GM23338 (cell line): ENCODE data around the gene RYR3. TPM values are rescaled to one million over a fixed set of nuclear protein-coding genes. Genes with fewer than 3 reads are reported as not detected.

Experiments
- ATAC-seq: fragments of 200-7000 bp; cut with Tn5 transposase; 3 replicates; pipeline ENCODE4 v1.9.1; 2020
- DNase-seq: peaks from one replicate; pipeline ENCODE4 v3.0.0-alpha.2; 2015; ENCODE audit warnings: low spot score
- H2AFZ ChIP-seq: fragments of 200-600 bp; sonication (generic); 2 replicates; pipeline ENCODE4 v1.8.0; 2016; ENCODE audit warnings: antibody characterized with exemption, mild to moderate bottlenecking, moderate library complexity
- H3F3A ChIP-seq: fragments of 200-600 bp; sonication (generic); replicated peaks from 2 replicates; pipeline ENCODE4 v1.8.0; 2017; ENCODE audit warnings: antibody characterized with exemption, mixed run types, low read depth
- H3K27ac ChIP-seq: fragments of 200-600 bp; sonication (generic); 2 replicates; pipeline ENCODE4 v1.6.1; 2016; ENCODE audit warnings: low read depth
- H3K27me3 ChIP-seq: fragments of 200-600 bp; sonication (generic); 2 replicates; pipeline ENCODE4 v1.8.0; 2016; ENCODE audit warnings: mild to moderate bottlenecking, mixed run types, moderate library complexity; ENCODE audit not compliant: insufficient read depth
- H3K36me3 ChIP-seq: fragments of 200-600 bp; sonication (generic); 2 replicates; pipeline ENCODE4 v1.8.0; 2016; ENCODE audit warnings: mild to moderate bottlenecking; ENCODE audit not compliant: insufficient read depth
- H3K4me1 ChIP-seq: fragments of 200-600 bp; sonication (generic); 2 replicates; pipeline ENCODE4 v1.8.0; 2016; ENCODE audit warnings: mild to moderate bottlenecking, moderate library complexity; ENCODE audit not compliant: insufficient read depth
- H3K4me2 ChIP-seq: fragments of 200-600 bp; sonication (generic); 2 replicates; pipeline ENCODE4 v1.7.1; 2017; ENCODE audit warnings: mixed run types
- H3K4me3 ChIP-seq: fragments of 200-600 bp; sonication (generic); 2 replicates; pipeline ENCODE4 v1.6.1; 2016; ENCODE audit warnings: mixed run types
- H3K79me2 ChIP-seq: fragments of 200-600 bp; sonication (generic); replicated peaks from 2 replicates; pipeline ENCODE4 v1.8.0; 2017; ENCODE audit warnings: mild to moderate bottlenecking; ENCODE audit not compliant: insufficient read depth
- H3K9me2 ChIP-seq: fragments of 200-600 bp; sonication (generic); 2 replicates; pipeline ENCODE4 v1.8.0; 2017; ENCODE audit not compliant: insufficient read depth
- H4K20me1 ChIP-seq: fragments of 200-600 bp; sonication (generic); replicated peaks from 2 replicates; pipeline ENCODE4 v1.8.0; 2017; ENCODE audit warnings: mild to moderate bottlenecking; ENCODE audit not compliant: insufficient read depth
- H3K27ac Mint-ChIP-seq: 2 replicates; pipeline ENCODE4 v1.8.0; 2020; ENCODE audit warnings: inconsistent platforms, mild to moderate bottlenecking, moderate library complexity, mixed read lengths
- H3K27me3 Mint-ChIP-seq: 3 replicates; pipeline ENCODE4 v1.8.0; 2022; ENCODE audit warnings: low read depth, mild to moderate bottlenecking, moderate library complexity, mixed read lengths, inconsistent platforms; ENCODE audit not compliant: insufficient read depth, poor library complexity
- H3K36me3 Mint-ChIP-seq: 3 replicates; pipeline ENCODE4 v1.8.0; 2021; ENCODE audit warnings: low read depth, mild to moderate bottlenecking, inconsistent platforms, moderate library complexity, mixed read lengths
- H3K4me1 Mint-ChIP-seq: 3 replicates; pipeline ENCODE4 v1.8.0; 2020; ENCODE audit warnings: mild to moderate bottlenecking, inconsistent platforms, mixed read lengths
- H3K4me3 Mint-ChIP-seq: 3 replicates; pipeline ENCODE4 v1.8.0; 2021; ENCODE audit warnings: moderate library complexity, mild to moderate bottlenecking, inconsistent platforms, mixed read lengths
- H3K9me3 Mint-ChIP-seq: 3 replicates; pipeline ENCODE4 v1.8.0; 2020; ENCODE audit warnings: moderate library complexity, mild to moderate bottlenecking, inconsistent platforms, mixed read lengths
- CREB1 ChIP-seq: fragments of 250-450 bp; sonication (Bioruptor Pico); IDR thresholded peaks from 2 replicates; pipeline ENCODE4 v1.5.0; 2020; ENCODE audit warnings: low read depth, mild to moderate bottlenecking, moderate library complexity
- CTCF ChIP-seq, 2 experiments: fragments of 200-600 bp in 1 of 2; sonication (generic) in 1 of 2; conservative IDR thresholded peaks; 2 replicates each; pipeline versions ENCODE4 v1.5.1 to v1.6.1; 2016 to 2017; ENCODE audit warnings: antibody characterized with exemption in 2 of 2, low read depth in 2 of 2, mild to moderate bottlenecking in 2 of 2, moderate library complexity in 1 of 2
- ETS1 ChIP-seq: IDR thresholded peaks from 2 replicates; pipeline ENCODE4 v1.6.1; 2016; ENCODE audit warnings: antibody characterized with exemption
- EZH2 ChIP-seq: fragments of 200-600 bp; sonication (generic); IDR thresholded peaks from one replicate; pipeline ENCODE4 v1.8.0; 2017; ENCODE audit warnings: antibody characterized with exemption, mild to moderate bottlenecking, low read depth; ENCODE audit not compliant: unreplicated experiment
- EZH2phosphoT487 ChIP-seq: fragments of 200-600 bp; sonication (generic); IDR thresholded peaks from one replicate; pipeline ENCODE4 v1.8.1; 2018; ENCODE audit warnings: antibody characterized with exemption; ENCODE audit not compliant: unreplicated experiment
- JUNB ChIP-seq: IDR thresholded peaks from one replicate; pipeline ENCODE4 v1.6.1; 2016; ENCODE audit warnings: antibody characterized with exemption; ENCODE audit not compliant: unreplicated experiment
- NANOG ChIP-seq: IDR thresholded peaks from 2 replicates; pipeline ENCODE4 v1.6.1; 2016; ENCODE audit warnings: antibody characterized with exemption, borderline replicate concordance
- POLR2AphosphoS5 ChIP-seq: IDR thresholded peaks from 2 replicates; pipeline ENCODE4 v1.6.1; 2016; ENCODE audit warnings: antibody characterized with exemption, low read depth
- REST ChIP-seq: IDR thresholded peaks from one replicate; pipeline ENCODE4 v1.6.1; 2018; ENCODE audit warnings: antibody characterized with exemption; ENCODE audit not compliant: unreplicated experiment
- ZNF114 ChIP-seq: fragments of 250-450 bp; sonication (Bioruptor Pico); IDR thresholded peaks from 2 replicates; pipeline ENCODE4 v1.5.0; 2020; ENCODE audit warnings: mild to moderate bottlenecking, moderate library complexity
- ZNF331 ChIP-seq: fragments of 250-450 bp; sonication (Bioruptor Pico); IDR thresholded peaks from 2 replicates; pipeline ENCODE4 v1.5.0; 2020; ENCODE audit warnings: low read depth, mild to moderate bottlenecking, moderate library complexity
- polyA plus RNA-seq: library from polyadenylated mRNA; unstranded; fragments of >200 nt; fragmentation: Nextera tagmentation; extraction: Ambion mirVana; gene quantifications from 2 replicates; pipeline ENCODE4 v1.2.1, GENCODE V29; 2016
- total RNA-seq: library from RNA; depleted of rRNA; stranded (reverse); fragments of >200 nt; shearing (Covaris generic); gene quantifications from 2 replicates; pipeline ENCODE4 v1.2.3, GENCODE V29; 2014

The RYR3 gene
- total and polyA plus RNA-seq, 2 experiments from 2014 or later, result 1.1 to 1.2 TPM

- no peak overlapping the region for H2AFZ ChIP-seq
- no peak for ATAC-seq
- H3K27me3 Mint-ChIP-seq, result no peaks in the 10 kb centered on the region
- peaks cover 8% of the 10 kb centered on the region for H3K4me1 ChIP-seq
- no peak overlapping the region for H3K4me3 ChIP-seq
- H3K4me1 Mint-ChIP-seq, result peaks cover 21% of the 10 kb centered on the region
- DNase-seq, result no peak
- H3K4me3 Mint-ChIP-seq, result no peak overlapping the region
- no peak for TF ChIP-seq CREB1
- TF ChIP-seq ZNF114 (CRISPR knock-in tag), result no peak
- no peak for TF ChIP-seq JUNB
- no peak for TF ChIP-seq ETS1
- TF ChIP-seq POLR2AphosphoS5, result no peak
- no peak for TF ChIP-seq NANOG
- H3K4me2 ChIP-seq, result no peak overlapping the region
- H4K20me1 ChIP-seq, result no peaks in the 10 kb centered on the region
- H3K9me3 Mint-ChIP-seq, result no peaks in the 10 kb centered on the region
- no peaks in the 10 kb centered on the region for H3K9me2 ChIP-seq
- H3F3A ChIP-seq, result no peaks in the 10 kb centered on the region
- H3K79me2 ChIP-seq, result no peaks in the 10 kb centered on the region
- no peak overlapping the region for H3K27ac ChIP-seq
- H3K27ac Mint-ChIP-seq, result no peak overlapping the region
- no peaks in the 10 kb centered on the region for H3K27me3 ChIP-seq
- H3K36me3 ChIP-seq, result no peaks in the 10 kb centered on the region
- no peaks in the 10 kb centered on the region for H3K36me3 Mint-ChIP-seq
Observed at GRCh38 chr15:33395321-33395720, 84.6 kb downstream of the RYR3 start.

GRCh38 chr15:33395846-33396245 lies 85.1 kb downstream of the RYR3 start:
- peaks cover 26% of the 10 kb centered on the region for H3K4me1 Mint-ChIP-seq
- Histone ChIP-seq H3K9me2 (no peaks in the 10 kb centered on the region), H3K79me2 (no peaks in the 10 kb centered on the region), H4K20me1 (no peaks in the 10 kb centered on the region), H2AFZ (no peak overlapping the region), H3K4me3 (no peak overlapping the region), H3K4me1 (peaks cover 13% of the 10 kb centered on the region), H3K27me3 (no peaks in the 10 kb centered on the region), H3F3A (no peaks in the 10 kb centered on the region), H3K27ac (no peak overlapping the region), H3K4me2 (no peak overlapping the region), H3K36me3 (no peaks in the 10 kb centered on the region)
- no peaks in the 10 kb centered on the region for H3K27me3 Mint-ChIP-seq
- no peaks in the 10 kb centered on the region for H3K9me3 Mint-ChIP-seq
- H3K4me3 Mint-ChIP-seq, result no peak overlapping the region
- TF ChIP-seq EZH2phosphoT487 (no peak), ZNF114 (CRISPR knock-in tag) (no peak), REST (no peak), ZNF331 (CRISPR knock-in tag) (no peak), CTCF (conservative IDR thresholded peaks at IDR 0.05; ENCODE audit: low read depth in 2 of 2) (no peak), EZH2 (no peak)
- no peak for DNase-seq
- no peak for ATAC-seq
- H3K36me3 Mint-ChIP-seq, result no peaks in the 10 kb centered on the region
- no peak overlapping the region for H3K27ac Mint-ChIP-seq
